Sigmoid colon (tissue), 7 donors: ENCODE results near the gene LUC7L. TPM values are rescaled to one million over a fixed set of nuclear protein-coding genes. Genes with fewer than 3 reads are reported as not detected.

Experiments used
- DNase-seq: peaks from one replicate; pipeline ENCODE4 v3.0.0-alpha.2; 2019
- H3K27ac ChIP-seq, 4 donors: fragments of 200-600 bp; sonication (generic); one replicate each; pipeline ENCODE4 v1.5.1; 2016 to 2019; ENCODE audit warnings: mild to moderate bottlenecking in 1 of 4
- H3K27me3 ChIP-seq, 3 donors: fragments of 200-600 bp; sonication (generic); one replicate each; pipeline ENCODE4 v1.5.1; 2019; ENCODE audit warnings: mild to moderate bottlenecking in 1 of 3
- H3K36me3 ChIP-seq, 4 donors: fragments of 200-600 bp; sonication (generic); one replicate each; pipeline ENCODE4 v1.5.1; 2016 to 2019
- H3K4me1 ChIP-seq, 4 donors: fragments of 200-600 bp; sonication (generic); one replicate each; pipeline ENCODE4 v1.5.1; 2017 to 2019
- H3K4me3 ChIP-seq, 4 donors: fragments of 200-600 bp; sonication (generic); one replicate each; pipeline ENCODE4 v1.5.1; 2017 to 2019; ENCODE audit warnings: mild to moderate bottlenecking in 2 of 4, moderate library complexity in 1 of 4
- H3K9me3 ChIP-seq, 4 donors: fragments of 200-600 bp in 3 of 4; sonication (generic) in 3 of 4; one replicate each; pipeline versions ENCODE4 v1.5.1 to v1.6.1; 2013 to 2019
- EP300 ChIP-seq, 4 donors: sonication (generic); formaldehyde crosslinking; IDR thresholded peaks; one replicate each; pipeline ENCODE4 v1.6.1; 2017; ENCODE audit warnings: antibody characterized with exemption in 4 of 4
- POLR2A ChIP-seq, 2 donors: fragments of 450-650 bp; IDR thresholded peaks; one replicate each; pipeline ENCODE4 v1.6.1; 2016; ENCODE audit warnings: antibody characterized with exemption in 2 of 2, mild to moderate bottlenecking in 2 of 2, moderate library complexity in 2 of 2
- POLR2AphosphoS5 ChIP-seq, 4 donors: sonication (generic); formaldehyde crosslinking; IDR thresholded peaks; one replicate each; pipeline ENCODE4 v1.6.1; 2017; ENCODE audit warnings: antibody characterized with exemption in 4 of 4
- WGBS, 2 donors: extraction: QIAGEN DNeasy Blood & Tissue Kit; methylation state at CpG; one replicate each; pipeline ENCODE4 v1.1.7; 2013; 5-methylcytosine and 5-hydroxymethylcytosine counted together
- intact Hi-C: fragments of 100-400 bp; cut with DNase I; formaldehyde crosslinking; loops from one replicate; pipeline ENCODE4 v1.15.1; 2023
- polyA plus RNA-seq, 3 donors: library from polyadenylated mRNA; stranded (reverse); fragments of 200-250 nt; gene quantifications; one replicate each; pipeline ENCODE4 v1.2.3, GENCODE V29; 2013
- total RNA-seq, 4 donors: library from RNA; depleted of rRNA; stranded (reverse); fragments of >200 nt; gene quantifications; one replicate each; pipeline ENCODE4 v1.1.0, GENCODE V29; 2016
- TF ChIP-seq, protein P1 (sequence below), 4 experiments: fragments of 450-650 bp in 3 of 4; fragments of 200-600 bp in 1 of 4; IDR thresholded peaks; one replicate each; pipeline ENCODE4 v1.5.1; 2016 to 2019; ENCODE audit warnings: antibody characterized with exemption in 4 of 4, mild to moderate bottlenecking in 3 of 4, moderate library complexity in 2 of 4
- donor health status: healthy with polysubstance abuse.
- donor health status: Bipolar disorder and iron deficiency.
- donor health status: healthy.

The LUC7L gene, protein sequence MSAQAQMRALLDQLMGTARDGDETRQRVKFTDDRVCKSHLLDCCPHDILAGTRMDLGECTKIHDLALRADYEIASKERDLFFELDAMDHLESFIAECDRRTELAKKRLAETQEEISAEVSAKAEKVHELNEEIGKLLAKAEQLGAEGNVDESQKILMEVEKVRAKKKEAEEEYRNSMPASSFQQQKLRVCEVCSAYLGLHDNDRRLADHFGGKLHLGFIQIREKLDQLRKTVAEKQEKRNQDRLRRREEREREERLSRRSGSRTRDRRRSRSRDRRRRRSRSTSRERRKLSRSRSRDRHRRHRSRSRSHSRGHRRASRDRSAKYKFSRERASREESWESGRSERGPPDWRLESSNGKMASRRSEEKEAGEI
- total RNA-seq (100 to 1,000 TPM in 2 of 4 donors, 10 to 100 TPM in 2; 48.9 to 138 (median 88.4) TPM), polyA plus RNA-seq (10 to 100 TPM; 21.0 to 58.7 (median 28.2) TPM)

DNA sequence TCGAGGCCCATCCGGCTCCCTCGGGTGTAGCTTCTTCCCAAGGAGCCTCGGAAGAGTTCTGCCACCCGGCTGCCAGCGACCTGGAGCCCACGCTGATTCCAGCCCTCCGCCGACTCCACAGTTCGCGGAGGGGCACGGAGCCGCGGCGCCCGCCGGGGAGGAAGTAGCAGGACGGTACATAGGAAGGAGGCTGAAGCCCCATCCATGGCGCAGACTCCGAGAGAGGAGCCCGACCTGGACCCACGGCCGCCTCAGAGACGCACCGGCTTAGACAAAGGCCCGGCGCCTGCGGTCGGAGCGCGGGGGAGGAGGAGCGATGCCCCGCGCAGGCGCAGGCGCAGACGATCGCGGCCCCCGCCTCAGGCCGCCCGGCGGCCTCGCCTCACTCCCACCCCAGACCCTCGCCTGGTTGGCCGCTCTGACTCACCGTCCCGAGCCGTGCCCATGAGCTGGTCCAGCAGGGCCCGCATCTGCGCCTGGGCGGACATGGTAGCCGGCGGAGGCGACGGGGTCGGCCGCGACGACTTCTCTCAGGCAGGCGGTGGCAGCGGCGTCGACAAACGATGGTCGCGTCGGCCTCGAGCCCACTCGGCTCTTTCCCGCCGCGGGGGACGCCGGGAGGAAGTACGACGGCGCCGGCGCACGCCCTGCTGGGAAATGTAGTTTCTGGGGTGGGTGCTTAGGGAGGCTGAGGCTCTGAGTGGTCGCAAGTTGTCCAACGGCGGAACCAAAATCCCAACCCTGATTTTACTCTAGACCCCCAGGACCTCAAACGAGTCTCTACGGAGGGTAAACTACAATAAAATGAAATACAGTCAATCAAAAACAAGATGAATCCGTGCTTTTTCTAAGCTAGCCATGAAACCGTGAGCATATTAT lies at the start of gene LUC7L:
Gene LUC7L (minus strand): TSS at position 598 of the 879 bp plus-strand sequence. CDS start 110 bp downstream, at position 488.
- Histone ChIP-seq H3K4me1 (peaks cover 0 to 29% (median 21%) of the 10 kb centered on the region in 4 donors), H3K9me3 (no peaks in the 10 kb centered on the region), H3K4me3 (peak within 1 kb of the TSS; percentile 67 to 87 (median 81)), H3K27me3 (no peaks in the 10 kb centered on the region), H3K27ac (peak within 1 kb of the TSS; percentile 95 to 99 (median 97)), H3K36me3 (peaks cover 15 to 32% (median 29%) of the 10 kb centered on the region in 4 donors)
- WGBS, 2 donors: 1% methylated on average over 88 of the region's 88 CpGs
- DNase-seq: peak; percentile 92
- peak; percentile 99 to 100 (median 99) for TF ChIP-seq POLR2AphosphoS5 (IDR thresholded peaks at IDR 0.05)
- no peak for TF ChIP-seq EP300 (IDR thresholded peaks at IDR 0.05)
- TF ChIP-seq POLR2A (IDR thresholded peaks at IDR 0.05): peak; percentile 87 to 92
- intact Hi-C loops: no loop called here

DNA sequence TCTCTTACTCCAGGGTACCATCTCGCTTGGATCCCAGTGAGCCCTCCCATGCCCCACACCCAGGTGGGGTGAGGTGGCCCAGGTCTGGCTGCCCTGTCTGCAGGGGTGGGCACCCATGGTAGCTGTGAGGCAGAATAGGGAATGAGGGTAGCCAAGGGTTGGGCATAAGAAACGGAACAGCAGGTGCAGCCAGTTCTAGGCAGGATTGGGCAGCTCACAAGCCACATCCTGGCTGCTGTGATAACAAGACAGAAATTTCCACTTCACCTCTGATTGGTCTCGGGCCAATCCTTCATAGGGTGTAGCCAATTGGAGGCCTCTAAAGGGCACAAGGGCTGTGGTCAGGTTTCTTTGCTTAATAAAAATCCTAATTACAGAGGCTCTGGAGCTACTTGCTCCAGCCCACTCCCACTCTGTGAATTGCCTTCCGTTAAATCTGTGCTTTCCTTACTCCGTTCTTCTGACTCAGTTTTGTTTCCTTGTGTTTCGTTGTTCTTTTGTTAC lies 49.7 kb upstream of the LUC7L start:
- H3K4me1 ChIP-seq: peaks cover 0 to 32% (median 28%) of the 10 kb centered on the region in 4 donors
- WGBS, 2 donors: 24 to 48% methylated on average over 6 of the region's 6 CpGs
- DNase-seq: no peak
- H3K36me3 ChIP-seq: no peaks in the 10 kb centered on the region
- TF ChIP-seq POLR2AphosphoS5 (IDR thresholded peaks at IDR 0.05) (no peak), POLR2A (IDR thresholded peaks at IDR 0.05) (no peak), EP300 (IDR thresholded peaks at IDR 0.05) (no peak)
- TF ChIP-seq, protein P1, sequence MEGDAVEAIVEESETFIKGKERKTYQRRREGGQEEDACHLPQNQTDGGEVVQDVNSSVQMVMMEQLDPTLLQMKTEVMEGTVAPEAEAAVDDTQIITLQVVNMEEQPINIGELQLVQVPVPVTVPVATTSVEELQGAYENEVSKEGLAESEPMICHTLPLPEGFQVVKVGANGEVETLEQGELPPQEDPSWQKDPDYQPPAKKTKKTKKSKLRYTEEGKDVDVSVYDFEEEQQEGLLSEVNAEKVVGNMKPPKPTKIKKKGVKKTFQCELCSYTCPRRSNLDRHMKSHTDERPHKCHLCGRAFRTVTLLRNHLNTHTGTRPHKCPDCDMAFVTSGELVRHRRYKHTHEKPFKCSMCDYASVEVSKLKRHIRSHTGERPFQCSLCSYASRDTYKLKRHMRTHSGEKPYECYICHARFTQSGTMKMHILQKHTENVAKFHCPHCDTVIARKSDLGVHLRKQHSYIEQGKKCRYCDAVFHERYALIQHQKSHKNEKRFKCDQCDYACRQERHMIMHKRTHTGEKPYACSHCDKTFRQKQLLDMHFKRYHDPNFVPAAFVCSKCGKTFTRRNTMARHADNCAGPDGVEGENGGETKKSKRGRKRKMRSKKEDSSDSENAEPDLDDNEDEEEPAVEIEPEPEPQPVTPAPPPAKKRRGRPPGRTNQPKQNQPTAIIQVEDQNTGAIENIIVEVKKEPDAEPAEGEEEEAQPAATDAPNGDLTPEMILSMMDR (IDR thresholded peaks at IDR 0.05): no peak
- H3K27me3 ChIP-seq: peaks cover 8 to 41% (median 38%) of the 10 kb centered on the region in 3 donors
- H3K27ac ChIP-seq: no peak overlapping the region
- H3K9me3 ChIP-seq: no peaks in the 10 kb centered on the region
- H3K4me3 ChIP-seq: no peak overlapping the region
- intact Hi-C loops: no loop called here

DNA sequence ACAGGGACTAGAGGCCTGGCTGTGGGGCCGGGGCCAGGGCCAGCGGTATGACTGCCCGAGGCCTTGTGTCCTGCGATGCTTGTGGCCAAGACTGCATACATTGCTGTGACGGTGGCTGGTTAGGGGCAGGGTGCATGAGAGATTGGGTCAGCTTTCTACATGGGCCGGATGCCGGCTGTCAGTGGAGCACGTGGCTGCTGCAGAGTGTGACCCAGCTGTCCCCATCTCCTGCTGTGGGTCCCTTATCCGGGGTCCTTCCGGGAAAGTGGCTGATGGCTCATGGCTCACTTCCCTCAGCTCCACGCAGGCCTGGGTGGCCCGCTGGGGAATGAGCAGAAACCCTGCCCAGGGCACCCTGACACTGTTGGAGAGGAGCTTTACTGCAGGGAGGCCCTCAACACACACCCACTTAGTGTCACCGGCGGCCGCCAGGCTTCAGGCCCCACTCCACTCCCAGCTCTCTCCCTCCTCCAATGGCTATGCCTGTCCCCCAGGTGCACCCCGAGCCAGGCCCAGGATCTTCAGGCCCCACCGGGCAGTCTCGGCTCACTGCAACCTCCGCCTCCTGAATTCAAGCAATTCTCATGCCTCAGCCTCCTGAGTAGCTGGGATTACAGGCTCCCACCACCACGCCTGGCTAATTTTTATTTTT lies 47.3 kb upstream of the LUC7L start:
- H3K36me3 ChIP-seq: no peaks in the 10 kb centered on the region
- no peaks in the 10 kb centered on the region for H3K9me3 ChIP-seq
- H3K27ac ChIP-seq: peak overlapping the region in 1 of 4 donors; percentile 37
- H3K4me3 ChIP-seq: peak overlapping the region in 3 of 4 donors; percentile 51 to 60 (median 57)
- H3K27me3 ChIP-seq: peaks cover 8 to 31% (median 28%) of the 10 kb centered on the region in 3 donors
- TF ChIP-seq POLR2A (IDR thresholded peaks at IDR 0.05) (no peak), POLR2AphosphoS5 (IDR thresholded peaks at IDR 0.05) (no peak), EP300 (IDR thresholded peaks at IDR 0.05) (no peak)
- TF ChIP-seq, protein P1 (IDR thresholded peaks at IDR 0.05): no peak
- peaks cover 0 to 32% (median 28%) of the 10 kb centered on the region in 4 donors for H3K4me1 ChIP-seq
- intact Hi-C loops: no loop called here
- WGBS, 2 donors: 70 to 86% methylated on average over 20 of the region's 20 CpGs
- no peak for DNase-seq

DNA sequence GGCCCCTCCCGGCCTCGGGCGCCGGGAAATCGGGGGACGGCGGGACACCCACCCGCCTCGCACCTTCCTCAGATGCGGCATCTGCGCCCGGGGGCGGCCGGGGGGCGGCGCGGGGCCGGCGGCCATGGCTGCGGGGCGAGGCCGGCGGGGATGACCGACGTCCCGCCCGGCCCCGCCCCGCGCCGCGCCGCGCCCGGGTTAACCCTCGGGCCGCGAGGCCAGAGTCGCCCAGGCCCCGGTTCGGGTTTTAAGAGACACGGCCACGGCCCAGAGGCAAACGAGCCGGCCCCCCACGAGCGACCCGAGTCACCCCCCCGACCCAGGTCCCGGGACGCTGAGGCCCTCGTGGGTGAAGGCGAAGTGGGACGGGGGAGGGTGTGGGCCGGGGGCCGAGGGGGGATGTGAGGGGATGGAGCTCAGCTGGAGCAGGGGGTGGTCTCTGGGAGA lies 46.6 kb upstream of the LUC7L start, which contains the start of gene RGS11:
Gene RGS11 (minus strand): TSS at position 159 of the 447 bp plus-strand sequence. CDS start 33 bp downstream, at position 126.
- Histone ChIP-seq H3K27ac (peak within 1 kb of the TSS in 3 of 4 donors; percentile 10 to 37 (median 22)), H3K4me1 (peaks cover 0 to 26% (median 20%) of the 10 kb centered on the region in 4 donors), H3K9me3 (no peaks in the 10 kb centered on the region), H3K27me3 (peaks cover 3 to 24% (median 20%) of the 10 kb centered on the region in 3 donors), H3K4me3 (peak within 1 kb of the TSS; percentile 41 to 60 (median 54)), H3K36me3 (no peaks in the 10 kb centered on the region)
- no peak for TF ChIP-seq EP300 (IDR thresholded peaks at IDR 0.05)
- TF ChIP-seq, protein P1 (IDR thresholded peaks at IDR 0.05): no peak
- TF ChIP-seq POLR2AphosphoS5 (IDR thresholded peaks at IDR 0.05): no peak
- TF ChIP-seq POLR2A (IDR thresholded peaks at IDR 0.05): no peak
- WGBS, 2 donors: 2 to 4% methylated on average over 56 of the region's 56 CpGs
- intact Hi-C loops: loop anchor here (2.0 kb wide), 1 partner anchor 75 kb away; no protein-coding TSS in a partner anchor
- no peak for DNase-seq
